Middle frontal gyrus (tissue), 1 donor: ENCODE results near the gene KRT79.
"Not testable (repeated sequence)": the region's sequence is repeated elsewhere in the genome, so short reads cannot be mapped to it uniquely, and the experiment has no call there.

ENCODE experiments used
- DNase-seq: peaks from one replicate; pipeline ENCODE4 v3.0.0-alpha.2; 2015; ENCODE audit warnings: low spot score; ENCODE audit errors: extremely low spot score

Gene KRT79

GRCh38 chr12:52861511-52861910 is 27.4 kb upstream of the KRT79 start:
- DNase-seq, result no peak

- no peak for DNase-seq
Observed at GRCh38 chr12:52860102-52860823, 26.2 kb upstream of the KRT79 start.

- DNase-seq, result no peak
Observed at GRCh38 chr12:52857500-52857899, 23.4 kb upstream of the KRT79 start.

GRCh38 chr12:52856787-52857186 is 22.7 kb upstream of the KRT79 start:
- DNase-seq, result no peak

- not testable (repeated sequence) for DNase-seq
Observed at GRCh38 chr12:52856077-52856476, 22.0 kb upstream of the KRT79 start.

- no peak for DNase-seq
Observed at GRCh38 chr12:52851787-52852186, 17.7 kb upstream of the KRT79 start.

GRCh38 chr12:52850681-52851080 is 16.6 kb upstream of the KRT79 start:
- DNase-seq, result no peak

GRCh38 chr12:52849511-52849910 is 15.4 kb upstream of the KRT79 start:
- no peak for DNase-seq

GRCh38 chr12:52848661-52849255 is 14.6 kb upstream of the KRT79 start, which contains the start of gene KRT78:
Gene KRT78 (minus strand): TSS chr12:52848994. CDS start chr12:52848930, 64 bp downstream.
- no peak for DNase-seq

- DNase-seq, result no peak
Observed at GRCh38 chr12:52847335-52848102, 13.4 kb upstream of the KRT79 start.

- no peak for DNase-seq
Observed at GRCh38 chr12:52846356-52846970, 12.4 kb upstream of the KRT79 start.

GRCh38 chr12:52845946-52846345 is 11.8 kb upstream of the KRT79 start:
- DNase-seq, result no peak

GRCh38 chr12:52844386-52844785 is 10.3 kb upstream of the KRT79 start:
- DNase-seq, result no peak

GRCh38 chr12:52839436-52840105 is 5.5 kb upstream of the KRT79 start:
- DNase-seq, result no peak

GRCh38 chr12:52838609-52839435 is 4.7 kb upstream of the KRT79 start:
- no peak for DNase-seq

- DNase-seq, result no peak
Observed at GRCh38 chr12:52837781-52838608, 3.9 kb upstream of the KRT79 start.

- peak; percentile 8 for DNase-seq
Observed at GRCh38 chr12:52837413-52837741, 3.3 kb upstream of the KRT79 start.

- no peak for DNase-seq
Observed at GRCh38 chr12:52836491-52837412, 2.6 kb upstream of the KRT79 start.

- no peak for DNase-seq
Observed at GRCh38 chr12:52836042-52836466, 1.9 kb upstream of the KRT79 start.
